ENCODE results near the gene PIEZO2.

PIEZO2 gene

DNA sequence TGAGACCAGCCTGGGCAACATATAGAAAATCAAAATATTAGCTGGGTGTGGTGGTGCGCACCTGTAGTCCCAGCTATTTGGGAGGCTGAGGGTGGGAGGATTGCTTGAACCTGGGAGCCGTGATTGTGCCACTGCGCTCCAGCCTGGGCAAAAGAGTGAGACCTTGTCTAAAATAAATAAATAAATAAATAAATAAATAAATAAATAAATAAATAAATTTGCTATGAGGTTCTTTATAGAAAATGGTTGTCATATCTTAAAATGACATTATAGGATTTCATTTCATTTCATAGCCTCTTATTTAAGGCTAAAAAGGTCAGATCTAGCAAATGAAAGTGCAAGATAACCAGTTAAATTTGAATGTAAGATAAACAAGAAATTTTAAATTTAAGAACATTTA is 430.6 kb downstream of the PIEZO2 start:
- no peak for DNase-seq

DNA sequence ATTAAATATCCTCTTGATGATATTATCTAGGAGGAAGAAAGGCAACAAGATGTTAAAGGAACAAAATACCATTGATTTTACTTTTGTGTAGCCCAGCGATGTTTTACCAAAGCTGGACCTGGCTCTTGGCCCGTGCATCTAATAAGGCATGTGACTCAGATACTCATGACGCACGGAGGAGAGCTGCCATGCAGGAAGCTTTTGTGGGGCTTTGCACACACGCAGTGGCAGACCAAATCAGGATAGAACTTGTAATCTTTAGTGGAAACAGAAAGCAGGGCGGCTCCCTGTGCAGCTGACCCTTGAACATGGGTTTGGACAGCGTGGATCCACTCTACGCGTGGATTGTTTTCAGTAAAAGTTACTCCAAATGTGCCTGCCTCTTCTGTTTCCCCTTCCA is 433.6 kb downstream of the PIEZO2 start:
- no peak for DNase-seq

DNA sequence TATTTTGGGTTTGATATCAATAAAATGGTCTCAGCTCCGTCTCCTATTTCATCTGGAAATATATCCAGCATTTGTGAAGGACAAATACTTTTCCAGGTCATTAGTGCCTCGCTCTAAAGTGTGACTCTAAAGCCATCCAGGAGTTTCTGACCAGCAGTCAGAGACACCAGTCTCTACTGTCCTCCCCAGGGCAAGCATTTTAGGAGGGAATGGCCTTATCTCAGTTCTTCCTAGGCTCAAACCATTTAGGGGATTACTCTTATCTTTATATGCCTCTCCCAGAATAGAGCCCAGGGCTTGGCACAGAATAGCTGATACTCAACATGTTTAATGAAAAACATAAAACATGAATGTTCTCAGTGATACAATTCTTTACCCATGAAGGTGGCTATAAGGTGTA is 436.0 kb downstream of the PIEZO2 start:
- no peak for DNase-seq

DNA sequence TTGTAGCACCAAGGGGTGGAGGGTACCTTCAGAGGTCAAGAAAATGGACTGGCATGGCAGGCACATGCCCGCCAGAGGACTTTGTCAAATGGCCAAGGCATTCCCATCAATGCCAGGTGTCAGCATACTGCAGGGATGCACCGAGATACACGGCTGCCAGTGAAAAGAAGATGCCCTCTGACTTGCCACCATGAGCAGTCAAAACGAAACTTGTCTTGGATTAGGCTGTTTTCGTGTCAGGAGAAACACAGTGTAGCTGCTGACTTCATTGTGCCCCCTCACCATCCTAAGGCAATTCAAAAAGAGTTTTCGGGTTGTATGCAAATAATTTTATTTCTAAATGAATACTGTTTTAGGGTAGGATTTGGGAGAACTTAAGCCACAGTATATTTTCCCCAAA is 442.1 kb downstream of the PIEZO2 start:
- no peak for DNase-seq

DNA sequence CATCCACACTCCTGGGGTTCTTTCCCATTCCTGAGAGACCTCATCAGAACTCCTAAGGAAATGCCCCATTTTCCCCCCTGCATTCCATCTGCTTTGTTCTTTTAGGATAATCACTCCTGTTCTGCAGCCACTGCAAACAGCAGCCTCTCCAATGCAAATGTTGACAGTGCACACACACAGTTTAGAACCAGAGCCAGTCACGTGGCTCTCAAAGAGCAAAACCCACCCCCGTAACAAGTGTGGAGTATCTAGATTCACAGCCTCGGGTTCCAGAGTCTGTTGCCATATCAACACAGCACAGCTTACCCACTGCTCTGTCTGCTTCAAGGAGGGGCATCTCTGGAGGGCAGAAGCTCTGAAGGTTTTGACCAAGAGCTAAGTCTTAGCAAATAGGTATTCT is 443.6 kb downstream of the PIEZO2 start:
- DNase-seq: no peak

DNA sequence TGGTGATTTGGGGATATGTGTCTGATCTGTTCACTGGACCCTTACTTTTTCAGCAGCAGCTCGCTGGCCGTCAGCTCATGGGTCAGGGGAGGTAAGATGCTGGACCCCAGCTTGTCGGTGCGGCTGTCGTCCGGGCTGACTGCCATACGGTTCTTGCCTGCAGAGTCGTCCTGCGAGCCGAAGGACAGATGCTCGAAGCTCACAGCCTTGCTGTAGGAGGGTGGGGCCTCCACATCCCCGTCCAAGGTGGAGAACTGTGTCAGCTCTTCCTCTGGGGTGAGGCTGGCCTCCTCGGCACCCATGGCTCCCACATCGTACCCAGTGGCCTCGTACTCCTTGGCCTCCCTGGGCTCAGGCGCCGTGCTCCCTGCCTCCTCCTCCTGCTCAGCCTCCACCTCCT is 444.1 kb downstream of the PIEZO2 start:
- DNase-seq: no peak

DNA sequence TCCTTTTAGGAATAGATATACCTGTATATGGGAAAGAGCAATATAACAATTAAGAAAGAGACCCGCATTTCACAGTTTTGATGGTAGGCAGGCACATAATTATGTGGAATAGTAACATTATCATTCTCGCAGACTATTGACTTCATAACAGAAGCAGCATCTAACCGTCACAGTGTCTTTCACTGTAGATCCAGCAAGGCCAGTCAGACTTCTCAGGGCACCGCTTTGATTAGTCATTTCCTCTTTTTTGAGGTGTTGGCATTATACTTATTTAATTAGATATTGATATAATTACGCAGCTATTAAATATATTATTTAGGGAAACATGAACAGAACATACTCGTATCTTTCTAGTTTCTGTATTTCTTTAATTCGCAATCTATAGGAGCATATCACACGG is 447.2 kb downstream of the PIEZO2 start:
- DNase-seq: no peak

DNA sequence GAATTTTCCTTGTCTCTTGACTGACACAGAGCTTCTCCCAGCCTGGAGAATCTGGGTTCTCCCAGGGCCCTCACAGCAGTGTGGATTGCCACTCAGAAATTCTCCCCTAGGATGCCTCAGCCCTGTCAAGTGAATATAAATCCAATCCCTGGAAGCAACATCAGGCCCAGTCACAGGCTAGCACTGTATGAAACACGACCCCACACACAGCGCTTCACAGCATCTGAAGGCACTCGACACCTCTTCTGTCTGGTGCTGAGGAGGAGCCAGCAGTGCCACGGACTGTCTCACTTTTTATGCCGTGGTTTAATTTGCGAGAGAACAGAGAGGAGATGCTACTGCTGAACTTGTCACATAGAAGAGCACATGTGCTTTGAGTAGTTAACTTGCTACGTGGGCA is 459.0 kb downstream of the PIEZO2 start:
- DNase-seq: no peak

DNA sequence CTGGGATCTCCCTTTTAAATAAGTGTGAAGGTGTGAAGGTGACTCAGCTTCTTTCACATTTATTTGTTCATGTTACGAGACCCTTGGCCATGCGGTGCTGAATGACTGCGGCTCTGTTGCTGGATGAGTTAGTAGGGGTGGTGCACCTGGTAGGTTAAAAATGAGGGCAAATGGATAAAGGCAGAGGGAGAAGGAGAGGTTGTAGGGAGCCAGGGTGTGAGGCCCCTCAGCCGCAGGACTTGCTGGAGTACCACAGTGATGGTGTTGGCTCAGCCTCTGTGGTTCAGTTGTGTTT is 459.4 kb downstream of the PIEZO2 start:
- DNase-seq: no peak

DNA sequence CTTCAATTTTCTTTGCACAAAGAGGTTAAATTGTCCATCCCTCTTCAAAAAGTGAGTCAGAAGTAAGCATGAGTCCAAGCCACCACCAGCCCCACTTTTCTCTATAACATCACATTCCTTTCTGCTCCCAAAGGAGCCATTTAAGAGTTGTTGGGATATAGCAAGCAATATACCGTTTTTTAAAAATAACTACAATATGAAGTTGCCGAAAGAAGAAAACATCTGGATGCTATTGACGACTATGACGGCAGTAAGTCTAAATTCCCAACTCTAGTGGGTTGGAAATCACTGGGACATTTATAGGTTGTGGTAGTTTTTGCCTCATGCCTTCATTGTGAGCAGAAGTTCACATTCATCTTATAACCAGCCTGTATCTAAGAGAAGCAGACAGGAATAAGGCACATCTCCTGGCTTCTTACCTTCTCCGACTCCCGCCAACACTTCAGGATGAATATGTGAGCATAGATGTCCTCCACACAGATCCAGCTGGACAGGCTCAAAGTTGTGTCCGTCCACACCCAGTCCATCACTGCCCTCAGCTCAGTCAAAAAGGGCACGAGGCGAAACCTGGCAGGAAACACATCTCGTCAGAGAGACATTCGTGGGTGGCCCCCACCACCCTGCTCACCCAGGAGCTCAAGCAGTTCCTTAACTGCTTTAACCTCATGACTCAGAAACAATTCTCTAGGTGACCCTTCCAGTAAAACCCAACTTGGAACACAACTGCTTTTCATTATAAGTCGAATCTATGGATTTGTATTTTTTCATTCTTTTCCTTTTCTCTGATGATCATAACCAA is 459.9 kb downstream of the PIEZO2 start:
- no peak for DNase-seq

DNA sequence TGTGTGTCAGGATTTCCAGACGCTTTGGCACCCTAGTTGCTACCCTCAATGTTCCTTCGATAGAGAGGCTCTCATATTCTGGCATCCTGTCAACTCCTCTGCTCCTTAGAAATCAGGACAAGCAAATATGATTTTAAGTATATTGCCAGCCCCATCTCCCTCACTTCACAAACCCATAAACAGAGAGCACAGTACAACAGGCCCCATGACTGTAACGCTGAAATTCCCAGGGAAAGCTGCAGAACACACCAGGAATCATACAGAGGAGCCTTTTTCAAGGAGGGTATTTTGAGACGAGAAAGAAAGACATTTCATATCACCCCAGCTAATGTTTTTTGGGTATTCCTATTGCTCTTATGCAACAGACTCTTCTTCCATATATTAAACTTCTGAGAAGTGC is 460.6 kb downstream of the PIEZO2 start:
- no peak for DNase-seq

DNA sequence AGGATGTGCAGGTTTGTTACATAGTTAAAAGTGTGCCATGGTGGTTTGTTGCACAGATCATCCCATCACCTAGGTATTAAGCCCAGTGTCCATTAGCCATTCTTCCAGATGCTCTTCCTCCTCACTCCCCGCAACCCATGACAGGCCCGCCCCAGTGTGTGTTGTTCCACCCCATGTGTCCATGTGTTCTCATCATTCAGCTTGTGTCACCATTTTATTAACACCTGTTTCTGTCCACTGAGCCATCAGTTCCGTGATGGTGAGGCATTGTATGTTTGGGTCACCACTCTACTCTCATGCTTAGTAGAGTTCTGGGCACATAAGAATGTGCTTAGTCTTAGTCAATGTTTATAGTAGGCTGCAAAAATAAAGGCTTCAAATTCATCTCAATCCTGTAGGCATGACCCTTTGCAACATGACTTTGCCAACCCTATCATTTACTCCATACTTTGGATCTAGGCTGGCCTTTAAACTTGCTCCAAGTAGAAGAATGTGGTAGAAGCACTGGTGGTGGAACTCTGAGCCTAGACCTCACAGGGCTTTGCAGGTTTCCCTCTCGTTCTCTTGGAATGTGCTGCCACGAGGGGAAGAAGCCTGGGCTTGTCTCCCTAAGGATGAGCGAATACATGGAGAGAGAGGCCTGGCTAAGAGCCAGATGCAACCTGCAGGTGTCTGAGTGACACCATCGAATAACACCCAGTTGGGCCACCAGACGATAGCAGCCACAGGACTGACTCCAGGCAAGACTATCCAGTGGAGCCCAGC is 462.0 kb downstream of the PIEZO2 start:
- no peak for DNase-seq

DNA sequence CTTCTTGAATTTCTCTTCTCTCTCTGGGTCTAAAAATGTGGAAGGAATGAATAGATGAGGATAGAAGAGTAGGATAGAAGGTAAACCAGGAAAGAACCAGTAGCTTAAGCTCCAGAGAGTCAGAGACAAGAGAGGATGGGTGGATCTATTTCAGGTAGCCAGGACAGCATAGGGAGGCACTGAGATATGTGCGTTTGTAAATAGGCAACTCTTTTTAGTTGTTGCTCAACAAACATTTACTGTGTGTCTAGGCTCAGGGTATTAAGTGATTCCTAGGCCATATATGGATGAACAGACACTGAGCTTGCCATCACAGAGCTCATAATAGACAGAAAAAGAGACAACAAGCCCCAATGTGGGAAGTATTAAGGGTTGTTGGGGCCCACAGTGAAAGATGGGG is 463.1 kb downstream of the PIEZO2 start:
- no peak for DNase-seq

DNA sequence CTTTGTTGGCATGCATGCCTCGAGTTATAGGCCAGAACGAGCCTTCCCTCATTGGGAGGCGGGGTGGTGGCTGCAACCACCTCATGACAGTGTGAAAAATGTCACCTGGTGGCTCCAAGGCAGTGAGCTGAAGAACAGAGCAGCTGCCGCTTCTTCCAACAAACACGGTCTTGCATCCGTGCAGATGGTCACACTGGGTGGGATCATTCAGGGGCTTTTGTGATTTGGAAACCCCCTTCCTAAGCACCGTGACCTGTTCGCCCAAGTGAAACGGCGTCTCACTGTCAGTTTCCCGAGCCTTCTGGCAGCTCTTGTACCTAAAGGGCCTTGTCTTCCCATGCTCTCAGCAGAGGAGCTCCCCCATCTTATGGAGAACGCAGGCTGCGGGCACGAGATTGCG is 463.9 kb downstream of the PIEZO2 start:
- no peak for DNase-seq

DNA sequence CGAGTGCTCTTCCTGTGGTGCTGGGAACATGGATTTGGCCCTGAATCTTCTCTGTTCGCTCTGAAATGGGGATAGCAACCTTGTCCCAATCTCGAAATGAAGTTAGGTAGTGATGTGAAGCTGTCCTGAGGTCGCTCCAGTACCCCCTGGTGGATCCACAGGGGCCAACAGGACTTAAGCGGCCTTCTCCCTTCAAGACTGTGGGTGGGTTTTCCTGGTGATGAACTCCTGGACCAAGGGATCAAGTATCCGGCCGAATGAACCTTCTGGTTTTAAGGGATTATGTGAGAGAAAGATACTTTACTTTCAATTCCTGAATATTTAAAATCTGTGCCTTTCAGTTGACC is 467.0 kb downstream of the PIEZO2 start:
- DNase-seq: no peak

DNA sequence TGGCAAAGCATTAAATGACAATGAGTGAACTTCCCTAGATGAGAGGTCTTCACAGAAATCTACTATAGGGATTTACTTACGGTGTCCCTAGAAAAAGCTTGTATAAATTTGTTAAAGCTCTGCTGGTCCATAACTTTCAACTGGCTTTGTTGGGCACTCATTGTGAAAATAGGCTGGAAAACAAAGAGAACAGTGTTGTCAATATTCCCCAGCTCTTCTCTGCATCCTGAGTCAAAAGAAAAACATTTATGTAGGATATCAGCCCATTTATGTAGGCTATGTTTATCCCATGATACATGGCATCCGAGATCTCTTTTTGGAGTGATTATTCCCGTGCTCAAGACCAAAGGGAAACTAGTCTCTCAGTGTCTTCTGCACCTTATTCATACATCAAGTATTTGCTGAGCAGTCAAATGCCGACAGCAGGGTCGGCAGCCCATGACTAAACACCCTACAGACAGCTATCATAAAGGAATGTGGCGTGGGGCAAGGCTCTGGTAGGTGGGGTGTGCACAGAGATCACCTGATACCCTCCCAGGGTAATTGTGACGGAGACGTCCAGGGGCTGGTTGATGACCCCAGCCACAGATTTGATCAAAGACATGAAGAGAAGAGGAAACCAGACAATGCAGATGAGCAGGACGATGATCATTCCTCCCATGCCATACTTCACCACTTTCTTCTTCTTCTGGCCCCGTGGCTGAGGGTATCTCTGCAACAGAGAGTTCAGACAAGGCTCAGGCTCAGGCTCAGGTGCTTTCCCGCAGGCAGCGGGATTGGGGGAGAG is 467.6 kb downstream of the PIEZO2 start:
- DNase-seq: no peak

DNA sequence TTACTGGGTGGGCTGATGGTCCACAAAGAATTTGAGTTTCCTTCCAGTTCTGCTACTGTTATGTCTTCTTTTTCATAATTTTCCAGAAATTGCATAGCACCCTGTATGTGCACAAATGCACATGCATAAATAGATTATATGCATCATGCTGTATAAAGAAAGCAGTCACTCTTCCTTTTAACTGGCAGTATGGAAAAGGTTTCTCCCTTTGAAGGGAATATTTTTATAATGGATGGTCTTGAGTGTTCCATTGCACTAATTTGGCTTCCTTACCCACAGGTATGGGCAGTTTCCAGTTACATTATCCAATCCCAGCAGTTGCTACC is 469.1 kb downstream of the PIEZO2 start:
- DNase-seq: no peak

DNA sequence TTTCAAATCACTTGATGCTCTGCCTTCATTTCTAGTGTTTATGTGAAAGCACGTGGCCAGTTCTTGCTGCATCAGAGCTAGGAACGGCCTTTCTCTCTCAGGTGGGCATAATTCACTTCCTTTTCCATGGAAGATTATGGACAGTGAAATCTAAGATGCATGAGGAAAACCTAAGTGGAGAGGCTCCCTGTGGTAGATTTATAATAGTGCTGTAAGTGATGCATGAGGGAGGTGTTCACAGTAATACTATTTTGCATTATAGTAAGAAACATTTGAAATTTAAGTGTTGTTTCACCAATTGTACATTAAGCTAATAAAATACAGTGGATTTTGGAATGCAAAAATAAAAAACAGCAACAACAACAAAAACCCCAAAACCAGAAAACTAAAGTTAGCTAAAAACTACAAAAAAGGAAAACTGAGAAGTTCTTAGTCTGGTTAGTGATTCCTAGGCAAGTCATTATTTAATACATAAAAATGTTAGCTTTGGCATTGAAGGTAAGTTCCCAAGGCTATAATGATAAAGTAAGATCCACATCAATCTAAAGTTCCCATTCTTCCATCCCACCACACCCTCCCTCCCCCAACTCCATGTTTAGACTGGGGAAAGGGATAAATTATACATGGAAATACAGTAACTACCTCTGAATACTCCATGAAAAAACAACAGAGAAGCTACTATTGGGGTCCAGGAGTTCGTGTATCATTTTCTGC is 469.7 kb downstream of the PIEZO2 start:
- DNase-seq: no peak

DNA sequence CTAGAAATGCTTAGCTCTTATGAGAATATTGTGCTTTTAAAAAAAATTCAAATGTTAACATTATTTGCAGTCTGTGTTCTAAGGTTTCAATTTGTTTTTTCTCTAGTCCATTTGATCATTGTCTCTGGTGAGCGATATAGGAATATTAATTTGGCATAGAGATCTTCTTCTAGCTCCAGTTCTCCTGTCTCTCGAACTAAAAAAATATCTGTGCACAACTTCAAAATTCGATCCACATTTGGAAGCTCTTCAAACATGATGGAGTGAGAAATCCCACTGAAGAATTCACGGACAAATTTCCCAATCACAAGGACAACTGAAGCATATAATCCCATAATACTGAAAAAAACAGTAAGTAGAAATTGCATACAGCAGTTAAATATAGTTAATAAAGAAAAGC is 477.9 kb downstream of the PIEZO2 start:
- DNase-seq: no peak

DNA sequence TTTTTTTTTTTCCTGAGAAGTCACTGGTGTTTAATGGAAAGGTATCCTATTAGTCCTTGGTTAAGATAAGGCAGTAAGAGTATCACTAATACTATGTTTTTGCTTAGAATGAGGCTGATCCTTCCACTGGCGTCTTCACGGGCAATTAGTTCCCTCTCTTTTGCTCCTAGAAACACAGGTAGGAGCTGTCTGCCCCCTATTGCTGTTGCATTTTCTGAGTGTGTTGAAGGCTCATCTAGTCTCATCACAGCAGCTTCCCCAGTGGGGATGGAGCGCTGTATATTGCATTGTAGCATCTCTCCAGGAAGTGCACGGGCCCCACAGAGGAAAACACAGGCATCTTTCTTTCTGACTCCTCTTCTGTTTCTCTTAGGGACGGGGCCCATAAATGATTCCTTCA is 478.5 kb downstream of the PIEZO2 start:
- no peak for DNase-seq

DNA sequence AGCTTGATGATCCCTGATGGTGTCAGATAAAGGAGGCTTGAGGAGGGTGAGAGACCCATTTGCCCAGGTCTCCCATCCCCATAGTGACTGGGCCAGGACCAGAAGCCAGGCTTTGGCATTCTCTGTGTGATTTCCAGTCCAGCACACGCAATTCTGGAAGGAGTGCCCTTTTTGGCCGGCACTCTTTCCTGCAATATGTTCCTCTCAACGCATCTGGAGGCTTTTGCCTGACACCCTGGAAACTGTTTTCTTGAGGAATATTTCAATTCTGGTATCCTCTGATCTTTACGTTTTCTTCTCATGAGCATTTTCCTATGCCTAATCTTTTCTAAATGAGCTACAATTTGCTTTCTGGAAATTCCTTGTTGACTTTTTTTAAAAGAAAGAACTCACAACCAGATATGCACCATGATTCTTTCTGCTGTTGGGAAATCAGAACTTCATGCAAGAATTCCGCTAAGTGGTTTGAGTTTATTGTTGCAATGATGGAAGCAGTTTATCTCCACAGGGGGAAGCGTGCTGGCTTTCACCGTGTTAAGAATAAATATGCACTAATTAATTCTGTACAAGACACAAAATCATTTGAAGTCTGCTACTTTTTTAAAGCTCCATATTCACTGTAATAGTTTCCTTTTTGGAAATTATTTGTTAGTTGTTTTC is 479.8 kb downstream of the PIEZO2 start:
- DNase-seq: no peak

DNA sequence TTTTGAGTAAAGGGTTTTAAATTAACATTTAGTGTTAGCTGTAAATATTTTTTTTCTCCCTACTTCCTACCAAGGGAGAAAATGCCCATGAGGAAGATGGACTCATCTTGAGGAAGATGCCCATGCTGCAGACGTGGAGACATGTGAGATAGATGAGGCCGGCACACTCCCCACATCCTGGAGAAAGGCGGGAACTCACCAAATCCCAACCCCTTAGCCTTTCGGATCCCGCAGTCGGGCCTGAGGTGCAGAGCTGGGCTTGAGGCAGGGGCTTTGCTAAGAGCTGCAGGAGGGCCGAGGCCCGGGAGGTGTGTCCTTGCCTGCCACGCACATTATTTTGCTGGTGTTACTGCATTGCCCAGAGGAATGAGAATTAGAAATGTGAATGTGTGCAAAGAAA is 485.6 kb downstream of the PIEZO2 start:
- no peak for DNase-seq

DNA sequence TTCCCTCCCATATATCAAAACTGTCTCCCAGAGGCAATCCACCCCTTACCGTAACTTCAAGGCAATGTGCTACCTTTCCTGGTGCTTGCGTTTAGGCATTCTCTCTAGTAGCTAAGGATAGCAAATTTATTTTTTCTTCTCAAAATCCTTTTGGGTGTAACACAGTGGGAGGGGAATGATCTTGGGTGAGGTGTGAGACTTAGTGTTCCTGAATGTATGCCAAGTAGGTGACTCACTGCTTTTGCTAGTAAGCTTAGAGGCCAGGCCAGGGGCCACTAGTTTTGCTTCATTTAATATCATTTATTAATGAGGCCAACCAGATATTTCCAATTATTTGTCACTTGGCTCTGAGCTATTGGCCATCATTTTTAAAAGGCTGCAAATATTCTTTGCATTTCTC is 488.1 kb downstream of the PIEZO2 start:
- DNase-seq: no peak

Data from NCI-H510A treated with DMSO at 0.1 percent for 48 hours (cell line).